PC-3 (cell line): ENCODE data around the gene SPDEF.

ENCODE experiments used
- EZH2 ChIP-seq: fragments of 300-600 bp; sonication (generic); IDR thresholded peaks from one replicate; pipeline ENCODE4 v1.6.1; 2017; ENCODE audit warnings: antibody characterized with exemption, mild to moderate bottlenecking, low read length; ENCODE audit not compliant: unreplicated experiment
- TF ChIP-seq, protein P1 (sequence below): fragments of 300-600 bp; sonication (generic); conservative IDR thresholded peaks from 2 replicates; pipeline ENCODE4 v1.5.1; 2017; ENCODE audit warnings: antibody characterized with exemption, low read depth, mild to moderate bottlenecking, low read length

DNA sequence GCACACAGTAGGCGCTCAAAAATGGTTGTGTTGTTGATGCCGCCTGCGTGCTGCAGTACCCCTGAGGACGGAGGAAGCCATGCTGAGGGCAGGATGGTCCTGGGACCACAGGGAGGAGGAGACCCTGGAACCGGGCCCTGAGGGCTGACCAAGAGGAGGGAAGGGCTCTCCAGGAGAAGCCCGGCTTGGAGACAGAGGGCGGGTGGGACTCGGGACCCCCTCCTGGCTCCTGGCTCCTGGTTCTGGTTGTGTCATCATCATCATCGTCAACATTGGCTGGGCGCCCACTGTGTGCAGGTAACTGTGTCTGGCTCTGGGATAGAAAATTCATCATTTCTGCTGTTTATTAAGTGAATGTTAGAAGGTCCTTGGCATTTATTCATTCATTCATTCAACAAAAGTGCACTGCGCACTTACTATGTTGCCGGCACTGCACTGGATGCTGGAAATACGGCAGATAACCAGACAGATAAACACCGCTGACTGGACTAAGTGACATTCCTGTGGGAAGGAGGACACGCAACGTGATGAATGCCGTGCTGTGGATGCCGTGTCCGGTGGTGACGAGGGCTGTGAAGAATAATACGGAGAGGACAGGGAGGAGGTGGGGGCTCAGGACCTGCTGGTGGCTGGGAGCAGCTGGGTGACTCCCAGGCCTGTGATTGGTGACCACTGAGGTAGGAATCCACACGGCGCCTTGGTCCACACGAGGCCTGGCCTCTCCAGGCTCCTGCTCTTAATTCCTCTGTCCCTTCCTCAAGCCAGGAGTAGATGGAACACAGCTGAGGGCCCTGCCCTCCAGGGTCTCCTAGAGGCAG lies 35.3 kb downstream of the SPDEF start:
- TF ChIP-seq, protein P1, sequence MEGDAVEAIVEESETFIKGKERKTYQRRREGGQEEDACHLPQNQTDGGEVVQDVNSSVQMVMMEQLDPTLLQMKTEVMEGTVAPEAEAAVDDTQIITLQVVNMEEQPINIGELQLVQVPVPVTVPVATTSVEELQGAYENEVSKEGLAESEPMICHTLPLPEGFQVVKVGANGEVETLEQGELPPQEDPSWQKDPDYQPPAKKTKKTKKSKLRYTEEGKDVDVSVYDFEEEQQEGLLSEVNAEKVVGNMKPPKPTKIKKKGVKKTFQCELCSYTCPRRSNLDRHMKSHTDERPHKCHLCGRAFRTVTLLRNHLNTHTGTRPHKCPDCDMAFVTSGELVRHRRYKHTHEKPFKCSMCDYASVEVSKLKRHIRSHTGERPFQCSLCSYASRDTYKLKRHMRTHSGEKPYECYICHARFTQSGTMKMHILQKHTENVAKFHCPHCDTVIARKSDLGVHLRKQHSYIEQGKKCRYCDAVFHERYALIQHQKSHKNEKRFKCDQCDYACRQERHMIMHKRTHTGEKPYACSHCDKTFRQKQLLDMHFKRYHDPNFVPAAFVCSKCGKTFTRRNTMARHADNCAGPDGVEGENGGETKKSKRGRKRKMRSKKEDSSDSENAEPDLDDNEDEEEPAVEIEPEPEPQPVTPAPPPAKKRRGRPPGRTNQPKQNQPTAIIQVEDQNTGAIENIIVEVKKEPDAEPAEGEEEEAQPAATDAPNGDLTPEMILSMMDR = no peak
- TF ChIP-seq EZH2 = no peak
